HG03025 (cell line): ENCODE results near the gene FAM120B.

Experiments used
- ATAC-seq: cut with Tn5 transposase; IDR thresholded peaks from one replicate; pipeline ENCODE4 v1.9.1; 2021; ENCODE audit warnings: mild to moderate bottlenecking, moderate library complexity; ENCODE audit not compliant: unreplicated experiment, low FRiP score

The FAM120B gene

DNA sequence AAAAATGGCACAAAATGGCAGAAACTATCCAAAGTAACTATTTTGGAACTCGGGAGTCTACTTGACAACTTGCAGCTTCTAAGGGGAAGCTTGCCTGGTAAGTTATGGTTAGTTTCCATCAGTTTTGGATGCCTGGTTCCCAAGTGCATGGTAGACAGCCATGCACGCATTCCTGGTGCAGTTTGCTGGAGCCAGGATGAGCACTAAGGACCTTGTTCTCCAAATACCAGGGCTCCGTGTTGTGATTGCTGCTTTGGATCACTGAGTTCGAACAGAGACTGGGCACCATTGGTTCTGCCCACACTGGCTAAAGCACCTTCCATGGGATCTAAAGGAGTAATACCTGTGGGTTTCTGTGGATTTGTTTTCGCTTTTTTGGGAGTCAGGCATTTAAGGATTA is 103.7 kb downstream of the FAM120B start:
- no peak for ATAC-seq

DNA sequence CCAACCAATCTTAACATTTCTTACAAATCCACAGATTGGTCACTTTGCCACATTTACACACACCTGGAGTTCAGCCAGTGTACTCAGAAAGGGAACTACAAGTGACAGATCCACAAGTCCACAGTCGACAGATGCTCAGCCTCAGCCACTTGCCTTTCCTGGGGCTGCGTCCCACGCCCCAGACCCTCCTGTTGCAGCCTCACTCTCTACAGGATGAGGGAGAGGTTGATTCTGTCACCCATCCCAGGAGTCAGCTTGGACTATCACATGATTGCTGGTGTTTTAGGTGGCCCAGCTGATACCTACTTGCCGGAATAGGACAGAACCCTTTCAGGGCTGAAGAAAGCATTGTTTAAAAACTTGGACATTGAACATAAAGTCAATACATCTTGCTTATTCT is 108.8 kb downstream of the FAM120B start:
- ATAC-seq = no peak

DNA sequence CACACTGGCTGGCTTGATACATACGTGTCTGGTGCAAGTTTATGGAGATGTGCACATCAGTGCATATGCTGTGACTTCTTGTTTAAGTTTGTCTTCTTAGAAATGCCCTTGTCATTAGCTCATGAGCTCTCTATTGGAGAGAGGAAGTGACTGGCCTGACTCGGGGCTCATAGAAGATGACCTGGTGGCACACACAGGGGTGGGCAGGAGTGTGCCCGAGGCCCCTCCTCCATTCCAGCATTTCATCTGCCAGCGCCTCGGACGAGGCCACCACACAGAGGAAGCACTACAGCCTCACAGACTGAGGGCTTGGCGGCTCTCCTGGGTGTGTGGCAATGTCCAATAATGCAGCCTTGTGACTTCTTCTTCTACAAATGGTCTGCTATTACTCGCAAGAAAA is 109.7 kb downstream of the FAM120B start:
- no peak for ATAC-seq

DNA sequence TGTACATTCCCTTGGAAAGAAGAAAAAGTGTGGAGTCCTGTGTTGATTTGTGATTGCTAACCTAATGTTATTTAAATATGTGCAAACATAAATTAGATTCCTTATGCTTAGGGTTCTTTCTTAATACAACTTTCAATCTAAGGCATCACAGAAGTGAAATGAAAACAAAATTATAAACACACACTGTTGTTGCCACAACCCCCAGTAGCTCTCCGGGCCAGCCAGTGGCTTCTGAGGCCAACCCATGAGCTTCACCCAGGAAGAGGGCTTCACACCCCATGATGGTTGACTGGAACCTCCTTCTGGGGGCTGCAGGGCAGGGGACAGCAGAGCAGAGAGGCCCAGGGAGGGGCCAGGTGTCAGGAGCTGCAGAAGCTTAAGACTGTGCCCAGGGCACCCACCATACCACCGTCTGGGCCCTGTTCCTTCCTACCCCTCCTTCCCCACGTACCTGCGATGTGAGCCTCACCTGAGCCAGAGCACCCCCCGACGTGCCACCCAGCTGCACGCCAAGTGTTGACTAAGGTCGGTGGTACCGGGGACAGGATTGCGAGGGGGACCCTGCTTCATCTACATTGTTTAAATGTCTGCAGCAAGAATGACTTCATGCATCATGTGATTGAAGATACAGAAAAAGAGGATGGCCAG is 110.5 kb downstream of the FAM120B start:
- ATAC-seq = no peak

DNA sequence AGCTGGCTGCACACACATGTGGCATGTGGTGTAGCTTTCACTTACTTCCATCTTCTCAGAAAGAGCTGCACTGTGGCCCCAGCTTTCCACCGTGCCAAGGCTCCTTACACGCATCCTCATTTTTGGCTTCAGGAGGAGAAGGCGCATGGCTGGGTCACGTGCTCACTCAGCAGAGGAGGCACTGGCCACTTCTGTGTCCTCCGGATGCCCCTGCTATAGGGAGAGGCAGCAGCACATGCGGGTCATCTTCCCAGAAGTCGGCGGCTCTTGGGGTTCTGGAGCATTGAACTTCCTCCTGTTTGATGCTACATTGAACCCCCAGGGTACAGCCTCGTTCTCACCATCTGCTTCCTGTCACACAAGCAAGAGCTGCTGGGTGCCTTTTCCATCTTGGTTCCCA is 111.3 kb downstream of the FAM120B start:
- ATAC-seq = no peak

DNA sequence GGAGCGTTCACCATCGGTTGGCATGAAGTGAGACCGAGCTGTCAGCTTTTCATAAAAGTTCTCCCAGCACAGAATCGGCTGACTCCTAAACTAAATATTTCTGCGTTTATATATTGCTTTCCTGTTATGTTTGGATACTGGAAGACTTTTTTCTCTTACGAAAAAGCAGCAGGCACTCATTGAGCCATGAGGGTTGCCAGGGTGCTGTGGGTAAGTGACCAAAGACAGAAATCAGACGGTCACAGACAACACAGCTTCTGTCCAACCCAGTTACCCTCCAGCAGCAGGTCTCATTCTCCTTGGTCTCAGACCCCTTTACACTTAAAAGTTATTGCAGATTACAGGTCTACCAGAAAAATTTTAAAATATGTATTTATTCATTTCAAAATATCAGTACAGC is 113.7 kb downstream of the FAM120B start:
- ATAC-seq = no peak

DNA sequence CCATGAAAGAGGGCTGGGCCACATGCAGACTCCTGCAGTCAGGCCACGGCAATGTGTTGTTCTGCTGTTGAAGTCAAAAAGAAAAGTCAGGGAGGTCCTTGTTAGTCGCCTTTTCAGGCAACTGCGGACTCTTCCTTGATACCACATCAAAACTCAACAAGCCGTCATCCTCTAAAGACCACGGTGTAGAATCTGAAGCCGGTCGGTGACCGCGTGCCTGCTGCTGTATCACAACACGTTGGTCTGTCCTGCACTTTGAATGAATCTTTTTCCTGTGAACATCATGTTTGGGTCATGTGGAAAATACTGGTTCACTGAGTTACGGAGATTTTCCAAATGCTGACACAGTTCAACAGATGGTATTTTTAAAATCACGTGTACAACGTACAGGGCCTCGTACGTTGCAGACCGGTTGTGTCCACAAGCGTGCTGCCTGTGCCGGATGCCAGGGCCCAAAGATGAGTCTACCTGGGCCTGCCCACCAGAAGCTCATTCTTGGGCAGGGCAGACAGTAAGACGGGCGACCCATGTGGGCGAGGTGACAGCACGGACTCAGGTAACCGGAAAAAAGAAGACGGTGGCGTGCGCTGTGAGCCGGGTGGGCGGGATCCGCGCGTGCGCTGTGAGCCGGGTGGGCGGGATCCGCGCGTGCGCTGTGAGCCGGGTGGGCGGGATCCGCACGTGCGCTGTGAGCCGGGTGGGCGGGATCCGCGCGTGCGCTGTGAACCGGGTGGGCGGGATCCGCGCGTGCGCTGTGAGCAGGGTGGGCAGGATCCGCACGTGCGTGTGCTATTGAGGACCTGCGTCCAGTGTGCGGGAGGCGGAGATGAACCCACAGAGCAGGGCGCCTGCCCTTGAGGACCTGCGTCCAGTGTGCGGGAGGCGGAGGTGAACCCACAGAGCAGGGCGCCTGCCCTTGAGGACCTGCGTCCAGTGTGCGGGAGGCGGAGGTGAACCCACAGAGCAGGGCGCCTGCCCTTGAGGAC is 114.5 kb downstream of the FAM120B start:
- no peak for ATAC-seq

DNA sequence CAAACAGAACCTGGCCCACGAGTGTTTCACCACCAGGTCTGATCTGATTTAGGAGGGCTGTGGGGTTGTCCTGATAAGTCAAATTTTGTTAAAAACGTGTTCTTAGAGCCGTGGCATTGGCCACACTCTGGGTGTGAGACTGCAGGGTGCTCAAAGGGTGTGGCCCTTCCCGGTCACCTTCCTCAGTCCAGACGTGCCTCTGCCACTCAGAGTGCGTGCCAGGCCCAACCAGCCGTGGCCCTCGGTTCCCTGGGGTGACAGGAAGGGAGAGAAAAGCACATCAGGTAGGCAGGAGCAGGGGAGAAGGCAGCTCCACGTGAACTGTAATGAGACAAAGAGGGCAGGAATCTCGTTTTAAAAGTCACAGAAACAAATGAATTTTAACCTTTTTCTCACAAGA is 115.4 kb downstream of the FAM120B start:
- no peak for ATAC-seq

DNA sequence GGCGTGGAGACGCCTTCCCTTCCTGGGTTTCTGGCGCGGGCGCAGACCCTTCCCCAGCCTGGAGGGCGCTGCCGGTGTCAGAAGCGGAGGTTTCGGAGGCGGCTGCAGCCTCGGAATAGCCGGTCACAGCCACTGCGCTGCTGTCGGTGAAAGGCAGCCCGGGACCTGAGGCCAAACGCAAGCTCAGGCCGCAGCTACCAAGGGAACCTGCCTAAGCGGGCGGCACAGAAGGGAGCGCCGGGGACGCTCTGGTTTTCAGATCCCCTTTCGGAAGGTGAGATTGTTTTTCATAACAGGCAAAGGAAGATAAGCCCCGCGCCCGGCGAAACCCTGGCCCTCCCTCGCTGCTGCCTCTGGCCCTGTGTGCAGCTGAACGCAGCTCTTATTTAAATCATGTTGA is 116.5 kb downstream of the FAM120B start:
- no peak for ATAC-seq

DNA sequence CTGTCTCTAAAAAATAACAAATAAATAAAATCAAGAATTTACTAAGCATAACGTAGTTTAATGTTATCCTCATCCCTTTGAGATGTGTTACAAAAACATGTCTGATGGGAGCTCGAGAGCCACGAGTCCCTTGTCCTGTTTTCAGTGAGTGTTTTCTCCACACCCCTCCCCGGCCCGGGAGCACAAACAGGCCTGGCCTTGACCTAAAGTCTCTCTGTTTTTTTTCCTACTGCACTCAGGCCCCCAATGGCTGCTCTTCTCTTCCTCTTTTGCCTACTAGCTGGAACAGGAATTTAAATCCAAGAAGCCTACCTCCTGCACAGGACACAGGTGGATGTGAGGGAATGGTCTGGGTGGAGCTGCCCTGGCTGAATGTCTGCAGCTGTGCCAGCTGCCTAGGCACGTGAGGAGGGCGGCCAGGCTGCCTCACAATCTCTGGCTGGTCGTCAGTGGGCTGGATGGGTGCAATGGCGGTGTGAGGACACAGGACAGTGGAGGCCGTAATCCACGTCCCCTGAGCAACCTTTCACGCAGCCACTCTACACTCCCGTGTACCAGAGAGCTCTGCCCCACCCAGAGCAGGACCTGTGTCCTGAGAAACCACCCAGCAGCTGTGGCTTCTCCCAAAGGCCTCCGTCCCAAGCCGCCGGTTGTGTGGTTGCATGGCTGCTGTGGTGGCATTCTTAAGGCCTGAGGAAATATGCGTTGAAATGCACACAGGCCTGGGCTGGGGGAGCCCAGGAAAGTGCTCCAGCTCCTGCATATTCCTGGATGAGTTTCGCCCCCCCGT is 117.5 kb downstream of the FAM120B start:
- no peak for ATAC-seq

DNA sequence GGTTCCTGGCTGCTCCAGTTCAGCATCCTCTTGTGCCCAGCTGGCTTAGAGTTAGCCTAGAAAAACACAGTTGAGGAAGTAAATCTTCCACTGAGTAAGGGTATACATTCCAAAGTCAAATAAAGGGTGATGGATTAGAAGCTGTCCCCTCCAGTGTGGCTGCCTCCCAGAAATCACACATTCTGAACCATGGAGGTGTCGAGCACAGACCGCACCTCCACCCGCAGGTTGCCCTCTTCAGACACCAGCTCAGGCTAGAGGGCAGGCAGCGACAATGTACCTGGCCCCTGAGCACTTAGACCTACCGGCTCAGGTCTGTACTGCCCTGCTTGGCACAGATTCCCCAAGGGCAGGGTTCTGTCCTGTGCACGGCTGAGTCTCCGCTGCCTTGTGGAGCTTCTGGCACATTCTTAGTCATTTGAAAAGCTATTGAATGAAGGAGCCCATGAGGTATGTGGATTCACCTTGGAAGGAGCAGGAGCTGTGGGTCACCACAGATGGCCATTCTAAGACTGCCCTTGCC is 118.1 kb downstream of the FAM120B start:
- no peak for ATAC-seq

DNA sequence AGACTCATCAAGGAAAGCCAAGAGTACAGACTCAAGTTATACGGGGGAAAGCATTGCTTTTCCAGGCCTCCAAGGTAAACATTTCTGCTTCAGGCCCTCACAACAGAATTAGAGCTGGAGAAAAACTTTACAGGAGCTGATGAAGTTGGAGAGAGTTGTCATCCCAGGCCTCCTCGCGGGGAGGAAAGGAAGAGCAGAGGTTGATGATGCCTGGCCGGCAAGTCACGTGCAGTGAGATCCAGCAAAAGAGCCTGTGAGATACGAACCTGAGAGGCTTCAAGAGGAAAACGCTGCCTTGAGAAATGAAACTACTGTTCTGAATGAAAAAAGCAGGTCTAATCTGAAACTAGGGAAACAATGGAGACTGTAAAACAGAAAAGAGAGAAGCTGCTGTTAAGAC is 122.9 kb downstream of the FAM120B start:
- ATAC-seq = no peak

DNA sequence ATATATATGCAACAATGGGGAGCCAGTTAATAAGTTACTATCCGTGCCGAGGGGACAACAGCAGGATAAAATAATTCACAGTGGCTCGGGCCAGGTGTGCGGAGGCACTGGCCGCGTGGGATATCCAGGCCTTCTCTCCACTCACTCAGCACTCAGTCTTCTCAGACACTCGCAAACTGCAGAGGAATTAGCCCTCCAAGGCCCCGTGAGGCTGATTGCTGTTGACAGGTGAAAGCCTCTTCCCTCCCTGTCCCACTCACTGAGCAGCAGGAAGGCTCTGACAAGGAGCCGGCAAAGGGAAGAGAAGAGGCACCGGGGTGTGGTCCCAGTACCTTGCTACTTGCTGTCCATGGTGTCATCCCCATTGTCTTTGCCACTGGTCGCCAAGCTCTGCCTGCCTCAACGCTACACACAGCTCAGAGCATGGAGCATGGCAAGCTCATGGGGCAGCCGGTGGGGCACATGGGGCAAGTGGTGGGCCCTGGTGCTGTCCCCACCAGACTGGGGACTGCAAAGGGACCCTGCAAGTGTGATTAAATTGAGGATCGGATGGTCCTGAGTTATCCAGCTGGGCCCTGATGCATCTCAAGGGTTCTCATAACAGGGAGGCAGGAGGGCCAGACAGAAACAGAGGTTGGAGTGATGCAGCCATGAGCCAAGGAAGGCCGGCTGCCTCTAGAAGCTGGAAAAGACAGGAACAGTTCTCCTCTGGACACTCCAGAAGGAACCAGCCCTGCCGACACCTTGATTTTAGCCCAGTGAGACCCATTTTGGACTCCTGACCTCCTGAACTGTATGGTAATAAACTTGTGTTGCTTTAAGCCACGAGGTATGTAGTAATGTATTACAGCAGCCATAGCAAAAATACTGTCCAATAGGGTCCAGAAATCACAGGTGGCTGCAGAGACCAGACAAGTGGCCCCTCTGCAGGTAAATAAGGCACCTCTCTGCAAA is 126.9 kb downstream of the FAM120B start:
- no peak for ATAC-seq

DNA sequence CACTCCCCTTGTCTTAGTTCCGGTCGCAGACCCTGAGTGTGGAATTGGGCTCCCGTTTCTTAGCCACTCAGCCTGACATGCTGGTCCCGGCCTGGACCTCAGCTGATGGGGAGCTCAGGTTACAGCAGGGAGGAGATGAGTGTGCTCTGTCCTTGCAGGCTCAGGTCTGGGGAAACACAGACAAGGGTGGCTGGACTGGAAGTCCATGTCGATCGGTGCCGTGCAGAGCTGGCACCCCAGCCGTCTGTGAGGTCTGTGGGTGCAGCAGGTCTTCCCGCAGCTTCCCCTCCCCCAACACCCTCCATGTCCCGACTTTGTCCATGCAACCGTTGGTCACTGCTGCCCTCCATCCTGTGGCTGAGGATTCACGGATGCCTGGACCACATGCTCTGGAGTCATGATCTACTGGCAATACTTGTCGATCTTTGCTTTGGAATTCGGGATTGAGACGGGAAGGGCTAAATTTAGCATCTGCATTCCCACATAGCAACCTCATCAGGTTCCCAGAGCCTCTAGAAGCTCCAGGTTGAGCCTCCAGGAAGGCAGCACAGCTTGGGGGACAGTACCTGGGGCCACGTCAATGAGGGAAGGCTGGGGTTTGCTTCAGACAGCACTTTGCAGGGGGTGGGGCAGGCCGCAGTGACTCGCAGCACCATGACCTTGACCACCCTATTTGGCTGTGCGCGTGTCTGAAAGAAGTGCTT is 127.7 kb downstream of the FAM120B start:
- ATAC-seq = no peak

DNA sequence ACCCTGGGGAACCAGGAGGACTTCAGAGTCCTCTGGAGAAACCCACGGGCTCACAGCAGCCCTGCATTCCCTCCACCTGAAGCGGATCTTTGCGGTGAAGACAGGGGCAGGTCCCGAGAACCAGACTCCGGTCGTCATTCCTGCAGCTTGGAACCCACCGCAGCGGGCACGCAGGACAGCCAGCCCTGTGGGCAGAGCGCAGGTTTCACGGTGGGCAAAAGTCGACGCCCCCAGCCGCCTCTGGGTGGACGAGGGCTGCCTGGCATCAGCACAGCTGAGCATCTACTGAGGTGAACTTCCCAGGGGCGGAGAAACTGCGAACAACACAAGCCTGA is 128.2 kb downstream of the FAM120B start:
- no peak for ATAC-seq

DNA sequence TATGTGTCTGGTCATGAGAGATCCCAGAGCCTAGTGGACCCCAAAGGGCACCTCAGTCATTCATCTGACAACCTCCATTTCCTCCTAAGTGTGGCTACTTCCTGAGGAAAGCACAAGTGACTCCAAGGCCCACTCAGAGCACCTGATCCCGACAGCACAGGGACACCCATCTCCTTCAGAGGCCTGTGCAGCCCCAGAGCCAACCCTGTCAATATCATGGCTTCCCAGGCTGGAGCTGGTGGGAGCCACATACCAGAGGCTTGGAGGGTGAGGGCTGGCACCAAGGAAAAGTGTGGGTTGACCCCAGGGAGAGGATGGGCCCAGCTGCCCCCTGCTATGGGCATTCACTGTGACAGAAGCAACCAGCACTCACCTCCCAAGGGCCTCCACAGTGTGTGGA is 129.2 kb downstream of the FAM120B start:
- no peak for ATAC-seq

DNA sequence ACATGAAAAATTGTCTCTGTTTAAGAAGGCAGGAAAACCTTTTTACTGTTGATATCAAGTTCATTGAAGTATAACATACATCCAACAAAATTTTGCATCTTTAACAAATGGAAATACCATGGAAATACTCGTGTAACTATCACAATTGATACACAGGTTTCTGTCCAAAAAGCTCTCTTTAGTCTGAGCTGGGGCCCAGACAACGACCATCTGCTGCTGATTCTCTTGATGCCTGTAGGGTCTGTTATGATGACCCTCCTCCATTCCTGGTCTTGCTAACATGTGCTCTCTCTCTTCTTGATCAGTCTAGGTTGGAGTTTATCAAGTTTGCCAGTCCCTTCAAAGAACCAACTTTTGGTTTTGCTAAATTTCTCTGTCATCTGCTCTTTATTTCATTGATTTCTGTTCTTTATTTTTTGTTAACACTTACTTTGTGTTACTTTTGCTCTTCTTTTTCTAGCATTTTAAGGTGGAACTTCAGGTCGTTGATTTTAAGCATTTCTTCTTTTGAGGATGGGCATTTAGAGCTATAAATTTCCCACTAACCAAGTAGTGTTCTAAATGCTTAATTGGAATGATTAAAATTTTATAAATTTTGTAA is 129.8 kb downstream of the FAM120B start:
- no peak for ATAC-seq

DNA sequence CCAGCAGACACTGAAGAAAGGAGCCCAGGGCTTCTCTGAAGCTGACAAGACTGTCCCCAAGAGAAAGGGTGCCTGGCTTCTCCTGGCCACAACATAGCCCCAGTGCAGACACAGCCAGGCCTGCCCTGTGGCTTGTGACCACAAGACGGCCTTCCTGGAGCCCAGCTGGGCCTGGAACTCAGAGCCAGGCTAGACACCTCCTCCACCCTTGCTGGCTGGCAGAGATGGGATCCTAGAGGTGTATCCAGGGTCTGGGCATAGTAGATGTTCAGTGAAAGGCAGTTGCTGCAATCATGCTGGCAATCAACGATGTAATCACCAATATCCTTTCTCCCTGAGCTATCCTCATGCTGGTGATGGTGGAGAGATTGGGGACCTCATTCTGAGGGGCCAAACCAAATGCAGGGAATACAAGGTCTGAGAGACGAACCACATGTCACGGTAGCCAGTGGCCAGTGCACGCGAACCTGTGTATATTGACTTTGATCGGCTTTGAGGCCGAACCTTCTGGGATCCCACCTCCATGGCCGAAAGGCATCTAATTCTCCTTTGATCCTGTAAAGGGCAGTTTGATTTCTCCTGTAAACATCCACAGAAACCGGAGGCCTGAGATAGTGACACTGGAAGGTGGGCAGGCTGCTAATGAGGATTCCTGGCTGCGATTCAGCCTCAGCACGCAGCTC is 131.3 kb downstream of the FAM120B start:
- ATAC-seq = no peak
